AG10803 (cell line): ENCODE data around the gene ROGDI.

Experiments used
- DNase-seq: peaks from one replicate; pipeline ENCODE4 v3.0.0; 2010; ENCODE audit warnings: low read depth
- H3K4me3 ChIP-seq: 2 replicates; pipeline ENCODE4 v1.5.1; 2011; ENCODE audit warnings: mild to moderate bottlenecking, low read length, control low read depth
- TF ChIP-seq, protein P1 (sequence below): conservative IDR thresholded peaks from 2 replicates; pipeline ENCODE4 v1.5.1; 2011; ENCODE audit warnings: mild to moderate bottlenecking, low read length, control low read depth, inconsistent platforms

The ROGDI gene

DNA sequence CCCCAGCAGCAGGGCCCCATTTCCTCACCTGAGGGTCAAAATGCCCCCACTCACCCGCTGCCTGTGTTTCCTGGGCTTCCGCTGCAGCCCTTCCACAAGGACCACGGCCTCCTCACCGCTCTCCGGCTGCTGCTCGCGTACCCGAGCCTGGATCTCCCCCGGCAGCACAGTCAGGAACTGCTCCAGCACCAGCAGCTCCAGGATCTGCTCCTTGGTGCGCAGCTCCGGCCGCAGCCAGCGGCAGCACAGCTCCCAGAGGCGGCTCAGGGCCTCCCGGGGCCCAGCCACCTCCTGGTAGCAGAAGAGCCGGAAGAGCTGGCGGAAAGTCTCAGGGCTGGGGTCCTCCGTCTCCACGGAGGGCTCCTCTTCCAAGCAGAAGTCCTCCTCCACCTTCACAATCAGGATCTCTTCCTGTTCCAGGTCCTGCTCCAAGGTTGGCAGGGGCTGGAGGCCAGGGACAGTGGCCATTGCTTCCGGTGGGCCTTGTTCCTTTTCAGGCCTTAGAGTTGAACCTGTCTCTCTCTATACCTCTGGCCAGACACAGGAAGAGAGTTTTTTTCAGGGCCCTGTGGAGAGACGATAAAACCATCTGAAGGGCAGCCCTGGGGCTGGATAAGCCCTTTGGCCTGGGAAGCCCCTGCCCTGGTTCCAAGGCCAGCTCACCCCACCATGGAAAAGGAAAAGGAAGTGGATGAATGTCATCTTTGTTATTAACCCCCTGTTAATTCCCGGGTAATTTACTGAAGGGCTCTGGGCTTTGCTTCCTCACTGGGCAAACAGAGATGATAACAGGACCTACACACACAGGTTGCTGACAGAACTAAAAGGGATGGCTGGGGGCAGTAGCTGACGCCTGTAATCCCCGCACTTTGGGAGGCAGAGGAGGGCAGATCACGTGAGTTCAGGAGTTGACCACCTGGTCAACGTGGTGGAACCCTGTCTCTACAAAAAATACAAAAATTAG, 36.6 kb downstream of the ROGDI start:
- no peak for DNase-seq
- TF ChIP-seq, protein P1, sequence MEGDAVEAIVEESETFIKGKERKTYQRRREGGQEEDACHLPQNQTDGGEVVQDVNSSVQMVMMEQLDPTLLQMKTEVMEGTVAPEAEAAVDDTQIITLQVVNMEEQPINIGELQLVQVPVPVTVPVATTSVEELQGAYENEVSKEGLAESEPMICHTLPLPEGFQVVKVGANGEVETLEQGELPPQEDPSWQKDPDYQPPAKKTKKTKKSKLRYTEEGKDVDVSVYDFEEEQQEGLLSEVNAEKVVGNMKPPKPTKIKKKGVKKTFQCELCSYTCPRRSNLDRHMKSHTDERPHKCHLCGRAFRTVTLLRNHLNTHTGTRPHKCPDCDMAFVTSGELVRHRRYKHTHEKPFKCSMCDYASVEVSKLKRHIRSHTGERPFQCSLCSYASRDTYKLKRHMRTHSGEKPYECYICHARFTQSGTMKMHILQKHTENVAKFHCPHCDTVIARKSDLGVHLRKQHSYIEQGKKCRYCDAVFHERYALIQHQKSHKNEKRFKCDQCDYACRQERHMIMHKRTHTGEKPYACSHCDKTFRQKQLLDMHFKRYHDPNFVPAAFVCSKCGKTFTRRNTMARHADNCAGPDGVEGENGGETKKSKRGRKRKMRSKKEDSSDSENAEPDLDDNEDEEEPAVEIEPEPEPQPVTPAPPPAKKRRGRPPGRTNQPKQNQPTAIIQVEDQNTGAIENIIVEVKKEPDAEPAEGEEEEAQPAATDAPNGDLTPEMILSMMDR = no peak
- H3K4me3 ChIP-seq = peak overlapping the region; percentile 83

DNA sequence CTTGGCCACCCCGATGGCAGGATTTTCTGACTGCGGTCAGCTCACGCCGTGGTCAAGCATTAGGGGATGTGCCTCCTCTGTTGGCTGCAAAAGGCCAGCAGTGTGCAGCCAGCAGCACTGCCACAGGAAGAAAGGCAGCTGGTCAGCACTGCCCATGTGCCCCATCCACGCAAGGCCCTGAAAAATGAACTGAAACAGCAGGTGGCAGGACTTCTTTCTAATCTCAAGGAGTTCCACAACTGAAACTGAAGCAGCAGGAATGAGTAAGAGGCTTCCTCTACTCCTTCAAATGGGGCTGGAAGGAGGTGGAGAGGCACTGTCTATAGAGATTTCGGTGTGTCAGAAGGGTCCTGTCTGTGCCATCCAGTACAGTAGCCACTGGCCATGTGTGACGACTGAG, 38.6 kb downstream of the ROGDI start:
- TF ChIP-seq, protein P1 = no peak
- DNase-seq = no peak
- no peak overlapping the region for H3K4me3 ChIP-seq

DNA sequence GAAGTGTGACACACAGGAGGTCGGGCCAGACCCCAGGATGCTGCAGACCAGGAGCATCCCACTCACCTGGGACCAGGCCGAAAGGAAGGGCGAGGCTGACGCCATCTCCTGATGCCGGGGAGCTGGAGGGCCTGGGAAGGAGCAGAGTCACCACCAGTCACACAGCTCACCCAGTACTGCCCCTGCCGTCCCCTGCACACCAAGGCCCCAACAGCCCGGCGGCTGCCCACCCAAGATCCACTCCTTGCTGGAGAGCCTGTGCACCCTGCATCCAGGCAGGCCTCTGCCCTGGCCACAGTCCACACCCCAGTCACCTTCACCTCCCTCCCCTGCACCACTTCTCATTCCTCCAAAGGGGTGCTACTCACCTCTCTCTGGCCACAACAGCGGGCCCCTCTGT, 40.2 kb downstream of the ROGDI start:
- no peak for DNase-seq
- TF ChIP-seq, protein P1 = no peak
- no peak overlapping the region for H3K4me3 ChIP-seq

DNA sequence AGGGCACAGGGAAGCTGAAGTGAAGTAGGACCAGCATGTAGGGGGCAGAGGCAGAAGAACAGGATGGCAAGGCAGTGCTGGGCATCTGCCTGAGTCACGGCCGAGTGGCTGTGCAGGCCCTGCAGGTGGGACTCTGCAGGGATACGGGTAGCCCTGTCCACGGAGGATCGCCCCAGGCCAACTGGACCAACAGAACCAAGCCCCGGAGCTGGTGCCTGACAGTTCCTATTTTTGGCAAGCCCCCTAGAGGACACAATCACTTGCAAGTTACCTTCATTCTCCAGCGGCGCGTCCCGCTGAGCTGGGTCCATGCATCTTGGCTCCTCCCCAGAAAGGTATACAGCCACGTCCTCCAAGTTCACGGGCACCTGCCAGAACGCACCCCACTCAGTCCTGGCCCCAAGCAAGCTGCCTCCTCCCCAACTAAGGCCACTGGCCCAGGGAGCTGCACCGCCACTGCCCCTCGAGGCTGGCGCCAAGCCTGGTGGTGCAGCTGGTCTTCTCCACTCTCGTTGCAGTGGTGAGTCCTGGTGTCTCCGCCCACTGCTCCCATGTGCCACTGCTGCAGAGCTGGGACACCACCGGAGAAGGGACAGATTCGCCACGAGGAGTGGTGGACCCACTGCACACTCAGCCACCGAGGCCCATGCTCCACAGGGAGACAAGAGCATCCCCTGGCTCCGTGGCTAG, 42.1 kb downstream of the ROGDI start:
- TF ChIP-seq, protein P1 = no peak
- no peak for DNase-seq
- no peak overlapping the region for H3K4me3 ChIP-seq

DNA sequence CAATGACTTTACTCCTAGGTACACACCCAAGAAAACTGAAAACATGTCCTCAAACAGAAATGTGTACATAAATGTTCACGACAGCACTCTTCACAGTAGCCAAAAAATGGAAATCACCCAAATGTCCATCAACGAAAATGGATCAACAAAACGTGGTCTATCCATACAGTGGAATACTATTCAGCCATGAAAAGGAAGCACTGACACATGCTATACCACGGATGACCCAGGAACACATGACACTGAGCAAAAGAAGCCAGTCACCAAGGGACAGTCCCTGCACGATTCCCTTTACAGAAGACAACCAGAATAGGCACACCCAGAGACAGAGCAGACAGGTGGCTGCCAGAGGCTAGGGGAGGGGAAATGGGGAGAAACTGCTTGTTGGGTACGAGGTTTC, 46.7 kb downstream of the ROGDI start:
- TF ChIP-seq, protein P1 = no peak
- H3K4me3 ChIP-seq = no peak overlapping the region
- no peak for DNase-seq

DNA sequence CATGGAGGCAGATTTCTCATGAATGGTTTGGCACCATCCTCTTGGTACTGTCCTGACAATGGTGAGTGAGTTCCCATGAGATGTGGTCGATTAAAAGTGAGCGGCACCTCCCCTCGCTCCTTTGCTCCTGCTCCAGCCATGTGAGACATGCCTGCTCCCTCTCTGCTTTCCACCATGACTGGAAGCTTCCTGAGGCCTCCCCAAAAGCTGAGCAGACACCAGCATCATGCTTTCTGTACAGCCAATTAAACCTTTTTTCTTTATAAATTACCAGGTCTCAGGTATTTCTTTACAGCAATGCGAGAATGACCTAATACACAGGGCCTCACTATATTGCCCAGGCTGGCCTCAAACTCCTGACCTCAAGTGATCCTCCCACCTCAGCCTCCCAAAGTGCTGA, 47.6 kb downstream of the ROGDI start:
- TF ChIP-seq, protein P1 = no peak
- no peak overlapping the region for H3K4me3 ChIP-seq
- no peak for DNase-seq
